Measurements from ENCODE around the gene ACTL10. TPM values are rescaled to one million over a fixed set of nuclear protein-coding genes. Genes with fewer than 3 reads are reported as not detected.
"Not testable (repeated sequence)": the region's sequence is repeated elsewhere in the genome, so short reads cannot be mapped to it uniquely, and the experiment has no call there.

The ACTL10 gene
- total RNA-seq, 1 donor = 1.7 TPM

DNA sequence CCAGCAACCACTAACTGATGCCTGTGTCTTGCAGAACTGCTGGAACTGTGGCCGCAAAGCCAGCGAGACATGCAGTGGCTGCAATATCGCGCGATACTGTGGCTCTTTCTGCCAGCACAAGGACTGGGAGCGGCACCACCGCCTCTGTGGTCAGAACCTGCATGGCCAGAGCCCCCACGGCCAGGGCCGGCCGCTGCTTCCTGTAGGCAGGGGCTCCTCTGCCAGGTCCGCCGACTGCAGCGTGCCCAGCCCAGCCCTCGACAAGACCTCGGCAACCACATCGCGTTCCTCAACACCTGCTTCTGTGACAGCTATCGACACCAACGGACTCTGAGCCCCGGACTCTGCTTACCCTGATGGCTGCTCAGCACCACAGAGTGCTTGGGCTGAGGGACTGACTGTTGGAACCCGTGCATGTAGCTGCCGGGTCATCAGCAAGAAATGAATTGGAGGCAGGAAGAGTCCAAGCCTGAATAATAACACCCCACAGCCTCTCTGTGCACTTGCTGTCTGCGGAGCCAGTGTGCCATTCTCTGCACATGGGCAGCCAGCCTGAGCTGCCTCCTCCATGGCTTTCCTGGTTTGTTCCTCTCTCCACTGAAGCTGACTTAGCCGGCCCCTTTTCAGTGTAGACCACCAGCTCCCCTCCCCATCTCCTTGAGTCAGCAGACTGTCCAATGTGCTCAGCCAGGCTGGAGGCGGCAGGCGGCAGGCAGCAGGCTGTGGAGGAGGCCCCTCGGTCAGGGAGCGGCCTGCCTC, 22.3 kb upstream of the ACTL10 start:
- TF ChIP-seq CTCF (IDR thresholded peaks at IDR 0.05; ENCODE audit: insufficient read depth, low read depth, low read length) = no peak
- no peak overlapping the region for H3K4me3 ChIP-seq (ENCODE audit: low read depth, low read length)
- DNase-seq (ENCODE audit: low read depth) = no peak

- peak; percentile 55 for DNase-seq (ENCODE audit: low read depth)
- H3K4me3 ChIP-seq (ENCODE audit: low read depth, low read length) = no peak overlapping the region
Observed at GRCh38 chr20:33645072-33645358, 21.7 kb upstream of the ACTL10 start.

DNA sequence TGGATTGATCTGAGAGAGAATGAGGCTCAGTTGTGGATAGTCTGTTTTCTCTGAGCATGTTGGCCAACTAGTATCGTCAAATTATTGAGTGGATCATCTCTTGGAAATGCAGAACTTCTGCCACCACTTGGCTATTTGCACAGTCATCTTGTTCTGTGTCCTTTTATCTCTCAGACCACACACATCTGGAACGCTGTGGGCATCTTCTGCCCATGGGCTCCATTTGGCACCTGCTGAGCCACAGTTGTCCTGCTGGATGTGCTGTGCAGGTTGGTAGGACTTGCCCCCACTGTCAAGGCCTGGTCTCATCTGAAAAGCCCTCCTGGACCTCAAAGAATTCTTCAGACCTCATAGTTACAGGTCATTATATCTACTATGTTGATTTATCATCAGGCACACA, 21.3 kb upstream of the ACTL10 start:
- no peak for DNase-seq (ENCODE audit: low read depth)
- TF ChIP-seq CTCF (IDR thresholded peaks at IDR 0.05; ENCODE audit: insufficient read depth, low read depth, low read length) = no peak
- no peak overlapping the region for H3K4me3 ChIP-seq (ENCODE audit: low read depth, low read length)

More at GRCh38 chr20:33645072-33645358, 21.7 kb upstream of the ACTL10 start:
- TF ChIP-seq CTCF (IDR thresholded peaks at IDR 0.05; ENCODE audit: insufficient read depth, low read depth, low read length) = no peak

DNA sequence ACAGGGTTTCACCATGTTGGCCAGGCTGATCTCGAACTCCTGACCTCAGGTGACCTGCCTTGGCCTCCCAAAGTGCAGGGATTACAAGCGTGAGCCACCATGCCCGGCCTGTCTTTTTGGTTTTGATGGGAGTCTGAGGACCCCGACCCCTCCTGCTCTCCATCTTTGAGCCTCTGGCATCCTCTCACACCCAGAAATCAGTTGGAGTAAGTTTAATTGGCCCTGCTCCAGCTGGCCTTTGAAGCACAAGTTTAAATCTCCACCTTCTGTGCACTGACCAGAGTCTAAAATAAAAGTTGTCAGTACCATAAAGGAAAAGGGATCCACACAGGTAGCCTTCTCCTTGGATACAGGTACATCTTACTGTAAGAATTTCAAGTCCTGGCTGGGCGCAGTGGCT, 20.6 kb upstream of the ACTL10 start:
- no peak for DNase-seq (ENCODE audit: low read depth)
- H3K4me3 ChIP-seq (ENCODE audit: low read depth, low read length) = no peak overlapping the region
- TF ChIP-seq CTCF (IDR thresholded peaks at IDR 0.05; ENCODE audit: insufficient read depth, low read depth, low read length) = no peak

DNA sequence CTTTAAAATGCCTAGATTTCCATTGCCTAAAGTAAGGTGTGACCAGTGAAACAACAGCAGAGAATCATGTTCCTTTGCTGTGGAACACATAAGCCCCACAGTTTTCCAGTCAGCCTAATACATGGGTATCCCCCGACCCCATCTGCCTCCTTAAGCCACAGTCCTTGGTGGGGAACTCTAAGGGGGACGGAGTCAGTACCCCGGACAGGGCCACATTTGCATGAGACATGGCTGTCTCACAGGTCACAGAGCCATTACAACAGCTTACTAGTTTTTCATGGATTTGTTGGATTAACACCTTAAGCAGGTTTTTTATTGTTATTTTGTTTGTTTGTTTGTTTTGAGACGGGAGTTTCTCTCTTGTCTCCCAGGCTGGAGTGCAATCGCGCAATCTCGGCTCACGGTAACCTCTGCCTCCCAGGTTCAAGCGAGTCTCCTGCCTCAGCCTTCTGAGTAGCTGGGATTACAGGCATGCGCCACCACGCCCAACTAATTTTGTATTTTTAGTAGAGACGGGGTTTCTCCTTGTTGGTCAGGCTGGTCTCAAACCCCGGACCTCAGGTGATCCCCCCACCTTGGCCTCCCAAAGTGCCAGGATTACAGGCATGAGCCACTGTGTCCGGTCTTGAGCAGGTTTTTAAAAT, 19.7 kb upstream of the ACTL10 start:
- not testable (repeated sequence) for DNase-seq (ENCODE audit: low read depth)

GRCh38 chr20:33647603-33648395, 18.9 kb upstream of the ACTL10 start:
- DNase-seq (ENCODE audit: low read depth) = no peak
- no peak for TF ChIP-seq CTCF (IDR thresholded peaks at IDR 0.05; ENCODE audit: insufficient read depth, low read depth, low read length)

More for the DNA sequence above, 19.7 kb upstream of the ACTL10 start:
- H3K4me3 ChIP-seq (ENCODE audit: low read depth, low read length) = not testable (repeated sequence)

DNA sequence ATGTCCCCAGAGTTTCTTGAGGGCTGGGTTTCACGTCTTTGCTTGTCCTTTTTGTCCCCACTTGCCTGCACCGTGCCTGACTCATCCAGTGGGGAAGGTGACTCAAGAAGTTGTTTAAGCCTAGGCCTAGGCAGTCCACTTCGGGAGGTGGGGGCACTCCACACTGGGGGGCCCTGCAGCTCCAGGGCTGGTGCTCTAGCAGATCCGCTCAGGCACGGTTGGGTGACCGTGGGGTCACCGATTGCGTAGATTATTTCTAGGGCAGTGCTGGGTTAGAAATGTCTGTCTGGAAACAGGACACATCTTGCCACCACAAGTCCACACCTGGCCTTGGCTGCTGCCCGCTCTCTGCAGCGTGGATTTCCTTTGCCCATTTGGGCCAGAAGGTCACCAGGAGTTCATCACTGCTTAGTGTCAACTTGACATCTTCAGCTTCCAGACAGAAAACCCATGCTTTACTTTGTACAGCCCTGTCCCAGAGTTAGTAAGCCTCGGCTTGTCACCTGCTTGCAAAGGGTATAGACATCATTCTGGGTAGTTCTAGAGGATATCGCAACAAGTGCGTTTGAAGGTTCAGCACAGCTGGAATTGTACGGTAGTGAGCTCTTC, 18.2 kb upstream of the ACTL10 start:
- peak; percentile 29 for DNase-seq (ENCODE audit: low read depth)
- no peak overlapping the region for H3K4me3 ChIP-seq (ENCODE audit: low read depth, low read length)
- TF ChIP-seq CTCF (IDR thresholded peaks at IDR 0.05; ENCODE audit: insufficient read depth, low read depth, low read length) = no peak

More at GRCh38 chr20:33647603-33648395, 18.9 kb upstream of the ACTL10 start:
- H3K4me3 ChIP-seq (ENCODE audit: low read depth, low read length) = no peak overlapping the region
